SJSA1 (cell line): Measurements from ENCODE around the gene HOXA9. TPM values are rescaled to one million over a fixed set of nuclear protein-coding genes. Genes with fewer than 3 reads are reported as not detected.

ENCODE experiments used
- DNase-seq, 2 experiments: peaks; one replicate each; pipeline ENCODE4 v3.0.0-alpha.2; 2015 to 2020; ENCODE audit warnings: low spot score in 2 of 2, low read depth in 1 of 2
- H3K27ac ChIP-seq: fragments of 250-450 bp; sonication (Bioruptor Pico); 2 replicates; pipeline ENCODE4 v1.5.1; 2020; ENCODE audit warnings: mild to moderate bottlenecking, moderate library complexity
- H3K27me3 ChIP-seq: fragments of 250-450 bp; sonication (Bioruptor Pico); replicated peaks from 2 replicates; pipeline ENCODE4 v1.5.1; 2020; ENCODE audit warnings: mild to moderate bottlenecking, moderate library complexity
- H3K36me3 ChIP-seq: fragments of 250-450 bp; sonication (Bioruptor Pico); 2 replicates; pipeline ENCODE4 v1.5.1; 2020; ENCODE audit warnings: mild to moderate bottlenecking
- H3K4me1 ChIP-seq: fragments of 250-450 bp; sonication (Bioruptor Pico); replicated peaks from 2 replicates; pipeline ENCODE4 v1.6.1; 2021; ENCODE audit warnings: mild to moderate bottlenecking
- H3K4me3 ChIP-seq: fragments of 250-450 bp; sonication (Bioruptor Pico); 2 replicates; pipeline ENCODE4 v1.5.1; 2020; ENCODE audit warnings: mild to moderate bottlenecking
- H3K9me3 ChIP-seq: fragments of 250-450 bp; sonication (Bioruptor Pico); replicated peaks from 2 replicates; pipeline ENCODE4 v1.5.1; 2020; ENCODE audit warnings: mild to moderate bottlenecking
- total RNA-seq: library from RNA; depleted of rRNA; stranded (reverse); fragments of >200 nt; shearing (Covaris generic); gene quantifications from 2 replicates; pipeline ENCODE4 v1.2.3, GENCODE V29; 2014

Gene HOXA9
- total RNA-seq, 1 experiment from 2014 or later = 16.3 TPM

- peak overlapping the region; percentile 4; the same call in 1 of the 2 replicates for H3K27ac ChIP-seq
- peak overlapping the region; percentile 48 for H3K4me3 ChIP-seq
- no peaks in the 10 kb centered on the region for H3K27me3 ChIP-seq
- peaks cover 12% of the 10 kb centered on the region for H3K36me3 ChIP-seq
- H3K9me3 ChIP-seq = no peaks in the 10 kb centered on the region
- DNase-seq = peak in 1 of 2 experiments; percentile 50
- H3K4me1 ChIP-seq = peaks cover 40% of the 10 kb centered on the region
These were observed 22.7 kb downstream of the HOXA9 start for GRCh38 chr7:27142580-27143022.

DNA sequence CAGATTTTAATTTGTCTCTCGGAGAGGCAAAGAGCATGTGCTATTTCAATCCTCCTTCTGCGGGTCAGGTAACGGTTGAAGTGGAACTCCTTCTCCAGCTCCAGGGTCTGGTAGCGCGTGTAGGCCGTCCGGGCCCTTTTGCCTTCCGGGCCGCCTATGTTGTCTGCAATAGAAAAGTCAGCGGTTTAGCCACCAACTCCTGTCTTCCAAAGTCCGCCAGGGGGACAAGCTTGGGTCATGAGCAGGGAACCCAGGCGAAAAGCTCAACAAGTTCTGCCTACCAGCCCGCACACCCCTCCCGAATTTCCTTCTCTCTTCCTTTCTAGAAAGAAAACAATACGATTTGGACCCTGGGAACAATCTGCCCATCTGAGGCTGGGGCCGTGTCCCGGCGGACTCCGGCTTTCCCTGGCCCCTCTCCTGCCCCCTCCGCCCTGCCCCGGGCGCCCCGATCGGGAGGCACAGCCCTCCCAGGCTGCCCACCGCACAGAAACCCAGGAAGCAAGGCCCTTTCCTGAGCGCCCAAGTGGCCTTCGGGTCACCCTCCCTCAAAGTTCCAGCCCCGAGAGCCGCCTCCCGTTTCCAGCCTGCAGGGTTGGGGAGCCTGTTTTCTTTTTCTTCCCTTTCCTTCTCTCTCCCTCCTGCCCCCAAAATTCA is 23.3 kb downstream of the HOXA9 start:
- Histone ChIP-seq H3K36me3 (peaks cover 12% of the 10 kb centered on the region), H3K4me3 (peak overlapping the region; percentile 48)

GRCh38 chr7:27141137-27141922 is 24.0 kb downstream of the HOXA9 start:
- Histone ChIP-seq H3K27me3 (no peaks in the 10 kb centered on the region), H3K36me3 (peaks cover 12% of the 10 kb centered on the region), H3K4me3 (no peak overlapping the region), H3K9me3 (no peaks in the 10 kb centered on the region), H3K4me1 (peaks cover 33% of the 10 kb centered on the region), H3K27ac (no peak overlapping the region)
- DNase-seq = no peak

More for the DNA sequence above, 23.3 kb downstream of the HOXA9 start:
- peak in 1 of 2 experiments; percentile 50 for DNase-seq
- Histone ChIP-seq H3K27me3 (no peaks in the 10 kb centered on the region), H3K4me1 (peaks cover 34% of the 10 kb centered on the region), H3K27ac (peak overlapping the region; percentile 4; the same call in 1 of the 2 replicates), H3K9me3 (no peaks in the 10 kb centered on the region)

DNA sequence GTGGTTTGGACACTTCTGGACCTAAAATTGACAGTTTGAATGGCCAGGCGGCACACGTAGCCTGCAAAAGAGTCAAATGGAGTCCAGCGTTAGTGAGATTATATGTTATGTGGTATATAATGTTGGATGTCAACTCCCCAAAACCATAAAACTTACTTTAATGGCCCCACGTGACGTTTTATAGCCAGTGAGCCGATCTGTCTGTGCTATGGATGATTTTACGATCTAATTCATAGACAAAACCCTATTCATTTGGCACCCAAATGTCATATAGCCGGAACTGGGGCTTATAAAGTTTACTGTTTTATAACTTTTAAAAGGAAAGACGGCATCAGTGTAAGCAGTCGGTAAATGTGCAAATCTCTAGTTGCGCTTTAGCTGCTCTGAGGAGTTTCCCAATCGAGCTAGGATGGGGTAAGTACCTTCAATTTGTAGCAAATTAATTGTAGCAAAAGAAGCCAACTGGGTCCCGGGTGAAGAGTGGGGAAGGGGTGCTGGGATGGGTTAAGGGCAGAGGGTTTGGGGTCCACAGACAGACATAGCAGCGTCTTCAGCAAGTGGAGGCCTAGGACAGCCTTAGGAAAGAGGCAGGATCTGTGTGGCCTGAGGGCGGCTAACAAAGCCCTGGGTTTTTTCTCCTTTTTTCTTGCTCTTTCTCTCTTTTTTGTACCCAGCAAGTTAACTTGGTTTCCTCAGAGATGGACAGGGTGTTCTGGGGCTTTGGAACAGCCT is 25.0 kb downstream of the HOXA9 start:
- Histone ChIP-seq H3K9me3 (no peaks in the 10 kb centered on the region), H3K36me3 (peaks cover 12% of the 10 kb centered on the region), H3K4me1 (peaks cover 43% of the 10 kb centered on the region), H3K27ac (no peak overlapping the region), H3K27me3 (no peaks in the 10 kb centered on the region), H3K4me3 (no peak overlapping the region)
- peak in 1 of 2 experiments; percentile 28 for DNase-seq

DNA sequence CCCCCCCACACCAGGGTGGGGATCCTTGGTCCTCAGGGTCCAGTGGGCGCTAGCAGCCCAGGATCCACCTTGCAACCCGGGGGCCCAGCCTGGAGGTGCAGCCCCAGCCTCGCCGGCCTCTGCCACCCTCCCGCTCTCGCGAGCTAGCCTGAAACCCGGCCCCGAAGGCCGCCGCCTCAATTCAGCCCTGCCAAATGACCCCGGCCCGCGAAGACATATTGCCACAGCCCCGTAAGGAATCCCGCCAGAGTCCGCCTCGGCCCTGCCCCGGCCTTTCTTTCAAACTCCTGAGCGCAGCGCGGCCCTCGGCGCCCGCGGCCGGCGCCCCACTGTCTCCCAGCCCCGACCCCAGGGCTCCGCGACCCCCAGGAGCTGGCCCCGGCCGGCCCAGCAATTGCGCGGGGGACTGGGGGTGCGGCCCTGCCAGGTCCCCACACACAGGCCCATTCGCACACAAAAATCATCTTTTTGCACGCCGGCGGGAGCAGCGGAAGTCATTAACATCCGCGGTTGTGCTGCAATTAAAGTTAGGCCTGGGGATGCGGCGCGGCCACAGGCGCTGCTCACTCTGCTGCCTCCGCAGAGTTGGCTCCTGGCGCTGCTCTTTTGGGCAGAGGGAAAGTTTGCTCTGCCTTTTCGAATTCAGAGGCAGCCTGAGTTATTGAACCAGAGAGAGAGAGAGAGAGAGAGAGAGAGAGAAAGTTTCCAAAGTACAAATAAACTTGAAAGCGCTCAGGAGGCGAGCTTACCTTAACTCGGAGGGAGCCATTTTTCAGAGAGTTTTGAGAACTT is 25.8 kb downstream of the HOXA9 start:
- no peak overlapping the region for H3K4me3 ChIP-seq
- H3K27ac ChIP-seq = peak overlapping the region; percentile 5; the same call in 1 of the 2 replicates

GRCh38 chr7:27138985-27139333 is 26.4 kb downstream of the HOXA9 start:
- H3K27ac ChIP-seq = peak overlapping the region; percentile 5; the same call in 1 of the 2 replicates
- no peaks in the 10 kb centered on the region for H3K9me3 ChIP-seq

More for the DNA sequence above, 25.8 kb downstream of the HOXA9 start:
- DNase-seq = peak in 1 of 2 experiments; percentile 45
- peaks cover 51% of the 10 kb centered on the region for H3K4me1 ChIP-seq
- H3K9me3 ChIP-seq = no peaks in the 10 kb centered on the region
- peaks cover 12% of the 10 kb centered on the region for H3K36me3 ChIP-seq
- H3K27me3 ChIP-seq = no peaks in the 10 kb centered on the region

DNA sequence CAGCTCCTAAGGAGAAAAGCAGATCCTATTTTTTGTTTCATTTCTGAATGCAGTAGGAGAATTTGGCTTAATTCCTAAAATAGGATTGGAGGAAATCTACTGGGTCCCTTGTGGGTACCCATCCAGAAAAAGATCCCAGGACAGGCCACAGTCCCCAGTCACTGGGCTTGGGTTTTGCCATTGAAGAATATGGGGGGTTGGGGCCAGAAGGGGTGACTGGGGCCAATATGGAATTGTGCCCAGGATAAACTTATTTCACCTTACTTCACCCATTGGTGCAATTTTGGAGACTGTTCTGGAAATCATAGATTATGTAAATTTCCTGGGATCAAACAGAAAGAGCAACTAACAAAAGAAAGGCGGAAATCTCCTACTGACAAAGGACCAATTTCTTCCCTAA is 26.9 kb downstream of the HOXA9 start:
- peak in 1 of 2 experiments; percentile 16 for DNase-seq
- Histone ChIP-seq H3K36me3 (peaks cover 8% of the 10 kb centered on the region), H3K27ac (no peak overlapping the region), H3K27me3 (no peaks in the 10 kb centered on the region), H3K9me3 (no peaks in the 10 kb centered on the region), H3K4me1 (peaks cover 53% of the 10 kb centered on the region), H3K4me3 (no peak overlapping the region)

More at GRCh38 chr7:27138985-27139333, 26.4 kb downstream of the HOXA9 start:
- DNase-seq = no peak
- Histone ChIP-seq H3K4me3 (no peak overlapping the region), H3K4me1 (peaks cover 52% of the 10 kb centered on the region), H3K36me3 (peaks cover 9% of the 10 kb centered on the region), H3K27me3 (no peaks in the 10 kb centered on the region)

DNA sequence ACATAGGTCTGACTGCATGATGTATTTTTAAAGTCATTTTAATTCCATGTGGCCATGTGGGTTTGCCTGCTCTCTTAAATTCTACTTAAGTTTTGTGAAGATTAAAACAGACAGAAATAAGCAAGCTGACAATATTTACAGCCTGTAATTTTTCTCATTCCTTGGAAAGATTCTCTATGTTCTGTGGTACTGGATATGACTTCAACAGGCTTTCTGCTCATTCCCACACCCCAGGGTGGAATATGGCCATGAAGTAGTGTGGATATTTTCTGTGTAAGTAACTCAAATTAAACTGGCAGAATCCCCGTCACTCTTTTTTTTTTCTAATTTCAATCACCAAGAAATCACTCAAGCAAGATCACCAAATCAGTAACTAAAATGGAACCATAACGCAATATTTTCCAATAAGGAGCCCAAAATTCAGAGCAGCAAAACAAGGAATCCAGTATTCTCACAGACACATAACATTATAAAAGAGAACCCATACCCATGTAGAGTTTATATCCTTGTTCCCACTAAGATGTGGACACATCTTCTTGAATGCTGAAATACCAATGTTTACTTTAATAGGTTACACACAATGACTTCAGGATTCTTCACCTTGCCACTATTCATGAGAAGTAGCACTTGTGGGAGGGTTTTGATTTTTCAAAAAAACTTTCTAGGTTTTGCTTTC is 27.6 kb downstream of the HOXA9 start:
- no peaks in the 10 kb centered on the region for H3K9me3 ChIP-seq
- DNase-seq = no peak
- H3K4me1 ChIP-seq = peaks cover 53% of the 10 kb centered on the region
- no peak overlapping the region for H3K4me3 ChIP-seq
- no peaks in the 10 kb centered on the region for H3K27me3 ChIP-seq
- 0 out of 2 replicates have a peak, but pooled peaks cover 3% of the 10 kb centered on the region for H3K36me3 ChIP-seq
- no peak overlapping the region for H3K27ac ChIP-seq

GRCh38 chr7:27134392-27134791 is 30.9 kb downstream of the HOXA9 start:
- H3K36me3 ChIP-seq = 0 out of 2 replicates have a peak, but pooled peaks cover 3% of the 10 kb centered on the region
- H3K4me1 ChIP-seq = peaks cover 60% of the 10 kb centered on the region
- no peaks in the 10 kb centered on the region for H3K27me3 ChIP-seq
- H3K9me3 ChIP-seq = no peaks in the 10 kb centered on the region
- H3K4me3 ChIP-seq = no peak overlapping the region
- peak in 1 of 2 experiments; percentile 41 for DNase-seq
- H3K27ac ChIP-seq = 0 out of 2 replicates have a peak overlapping the region, but pooled peaks have one; percentile 12

DNA sequence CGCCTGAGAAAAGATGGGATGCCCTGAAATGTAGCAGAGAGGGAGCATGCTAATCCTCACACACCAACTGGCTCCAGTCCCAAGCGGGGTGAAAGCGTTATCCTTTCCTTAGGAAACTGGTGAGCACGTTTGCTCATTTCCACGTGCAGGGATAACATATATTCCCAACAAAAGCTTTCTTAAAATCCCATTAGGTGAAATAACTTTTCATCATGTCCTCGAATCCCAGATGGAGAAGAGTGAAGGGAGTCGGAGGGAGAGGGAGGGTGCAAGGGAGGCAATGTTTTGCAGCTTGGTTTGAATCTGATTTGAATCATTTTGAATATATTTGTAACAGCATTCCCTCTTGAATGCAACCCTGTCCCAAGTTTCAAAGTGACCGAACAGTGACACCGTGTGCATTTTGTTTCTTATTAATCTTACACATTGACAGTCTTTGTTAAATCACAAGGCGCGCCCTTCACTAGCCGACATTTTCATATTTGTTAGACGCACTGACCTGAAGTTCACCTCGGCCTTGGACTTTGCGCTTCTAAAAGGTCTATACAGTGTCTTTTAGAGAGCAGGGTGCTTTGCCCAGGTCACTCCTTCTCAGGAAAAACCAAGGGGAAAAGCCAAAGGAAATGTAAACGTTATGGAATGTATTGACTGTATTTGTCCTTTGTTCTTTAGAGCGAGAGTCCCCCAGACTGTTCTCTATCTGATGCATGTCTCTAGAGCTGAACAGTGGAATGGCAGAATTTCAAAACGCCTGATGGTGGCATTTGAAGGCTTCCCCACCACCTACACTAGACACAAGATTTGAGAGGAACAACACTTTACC is 31.7 kb downstream of the HOXA9 start:
- 0 out of 2 replicates have a peak, but pooled peaks cover 5% of the 10 kb centered on the region for H3K36me3 ChIP-seq
- H3K4me1 ChIP-seq = peaks cover 57% of the 10 kb centered on the region
- H3K4me3 ChIP-seq = no peak overlapping the region
- peak in 1 of 2 experiments; percentile 28 for DNase-seq
- H3K27ac ChIP-seq = no peak overlapping the region
- no peaks in the 10 kb centered on the region for H3K27me3 ChIP-seq
- H3K9me3 ChIP-seq = no peaks in the 10 kb centered on the region

GRCh38 chr7:27132978-27133377 is 32.4 kb downstream of the HOXA9 start:
- Histone ChIP-seq H3K36me3 (0 out of 2 replicates have a peak, but pooled peaks cover 11% of the 10 kb centered on the region), H3K27ac (no peak overlapping the region), H3K4me3 (no peak overlapping the region), H3K4me1 (peaks cover 57% of the 10 kb centered on the region), H3K9me3 (no peaks in the 10 kb centered on the region), H3K27me3 (no peaks in the 10 kb centered on the region)
- DNase-seq = peak in 1 of 2 experiments; percentile 12

DNA sequence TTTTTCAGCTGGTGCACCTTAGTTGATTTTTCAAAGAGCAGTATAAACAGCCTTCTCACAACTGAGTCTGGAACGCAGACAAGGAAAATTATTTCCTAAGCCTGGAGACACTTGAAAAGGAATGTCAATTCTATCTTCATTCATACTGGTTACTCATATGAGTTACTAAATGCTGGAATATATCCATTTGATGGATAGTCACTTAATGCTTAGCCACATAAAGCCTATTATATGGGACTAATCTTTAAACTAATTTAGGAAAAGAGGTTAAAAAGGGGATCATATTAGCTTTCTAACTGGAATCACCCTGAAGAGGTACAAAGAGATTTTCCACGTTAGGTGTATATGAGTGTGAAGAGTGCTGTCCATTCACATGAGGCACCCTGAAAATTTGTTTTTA is 33.1 kb downstream of the HOXA9 start:
- 0 out of 2 replicates have a peak, but pooled peaks cover 12% of the 10 kb centered on the region for H3K36me3 ChIP-seq
- H3K4me3 ChIP-seq = no peak overlapping the region
- H3K4me1 ChIP-seq = peaks cover 57% of the 10 kb centered on the region
- H3K27me3 ChIP-seq = no peaks in the 10 kb centered on the region
- DNase-seq = no peak
- no peaks in the 10 kb centered on the region for H3K9me3 ChIP-seq
- no peak overlapping the region for H3K27ac ChIP-seq
